ENCODE data around the gene SKIC8. TPM values are rescaled to one million over a fixed set of nuclear protein-coding genes. Genes with fewer than 3 reads are reported as not detected.
A peak's percentile ranks its signal among the peaks of the same experiment; 100 is the strongest.

The SKIC8 gene
- total and polyA plus RNA-seq, 2 donors, result 63.9 to 91.1 TPM

DNA sequence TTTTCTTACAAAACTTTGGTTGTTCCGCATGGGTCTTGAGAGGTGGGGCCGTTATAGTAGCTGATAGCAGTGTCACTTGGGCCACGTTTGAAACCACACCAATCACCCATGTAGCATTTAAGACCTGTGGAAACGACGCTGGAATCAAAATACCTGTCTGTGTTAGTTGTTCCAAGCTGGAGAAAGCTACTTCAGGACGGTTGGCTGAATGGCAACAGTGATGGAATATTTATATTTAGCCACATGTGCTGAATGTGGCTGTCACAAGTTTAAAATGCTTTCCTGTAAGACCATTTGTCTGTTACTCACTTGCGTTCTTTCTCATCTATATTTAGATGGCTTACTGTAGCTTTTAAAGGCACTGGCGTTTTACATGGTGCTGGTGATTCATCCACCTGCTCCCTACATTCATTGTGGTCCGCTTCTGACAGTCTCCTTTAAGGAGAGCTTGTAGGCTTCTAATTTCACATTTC is 33.6 kb downstream of the SKIC8 start:
- WGBS, result 88% methylated on average over 9 of the region's 9 CpGs

GRCh38 chr15:78265137-78265460 is 34.3 kb downstream of the SKIC8 start:
- Histone ChIP-seq H3K27me3 (ENCODE audit: control insufficient read depth in 2 of 2, insufficient read depth in 1 of 2, low read length in 1 of 2) (peaks cover 0 to 5% of the 10 kb centered on the region in 2 donors), H3K4me3 (ENCODE audit: low read length in 2 of 2) (peak overlapping the region; percentile 69 to 72), H3K4me1 (ENCODE audit: control insufficient read depth in 2 of 2, insufficient read depth in 2 of 2, low read length in 2 of 2) (peaks cover 8 to 15% of the 10 kb centered on the region in 2 donors), H3K36me3 (ENCODE audit: control insufficient read depth in 2 of 2, insufficient read depth in 2 of 2, low read length in 1 of 2) (no peaks in the 10 kb centered on the region), H3K9me3 (ENCODE audit: control insufficient read depth in 2 of 2, insufficient read depth in 1 of 2, low read length in 1 of 2) (no peaks in the 10 kb centered on the region), H3K27ac (ENCODE audit: low read depth in 1 of 2, low read length in 1 of 2) (peak overlapping the region; percentile 9 to 68)
- WGBS, result 66% methylated on average over 12 of the region's 12 CpGs
- peak in 1 of 9 donors; percentile 22 for DNase-seq (ENCODE audit: low read depth in 6 of 9, low spot score in 9 of 9)

More for the DNA sequence above, 33.6 kb downstream of the SKIC8 start:
- Histone ChIP-seq H3K36me3 (ENCODE audit: control insufficient read depth in 2 of 2, insufficient read depth in 2 of 2, low read length in 1 of 2) (peaks cover 0 to 2% of the 10 kb centered on the region in 2 donors), H3K9me3 (ENCODE audit: control insufficient read depth in 2 of 2, insufficient read depth in 1 of 2, low read length in 1 of 2) (no peaks in the 10 kb centered on the region), H3K4me1 (ENCODE audit: control insufficient read depth in 2 of 2, insufficient read depth in 2 of 2, low read length in 2 of 2) (peaks cover 8 to 15% of the 10 kb centered on the region in 2 donors), H3K27me3 (ENCODE audit: control insufficient read depth in 2 of 2, insufficient read depth in 1 of 2, low read length in 1 of 2) (peaks cover 0 to 5% of the 10 kb centered on the region in 2 donors), H3K27ac (ENCODE audit: low read depth in 1 of 2, low read length in 1 of 2) (no peak overlapping the region), H3K4me3 (ENCODE audit: low read length in 2 of 2) (no peak overlapping the region)
- DNase-seq (ENCODE audit: low read depth in 6 of 9, low spot score in 9 of 9), result no peak

DNA sequence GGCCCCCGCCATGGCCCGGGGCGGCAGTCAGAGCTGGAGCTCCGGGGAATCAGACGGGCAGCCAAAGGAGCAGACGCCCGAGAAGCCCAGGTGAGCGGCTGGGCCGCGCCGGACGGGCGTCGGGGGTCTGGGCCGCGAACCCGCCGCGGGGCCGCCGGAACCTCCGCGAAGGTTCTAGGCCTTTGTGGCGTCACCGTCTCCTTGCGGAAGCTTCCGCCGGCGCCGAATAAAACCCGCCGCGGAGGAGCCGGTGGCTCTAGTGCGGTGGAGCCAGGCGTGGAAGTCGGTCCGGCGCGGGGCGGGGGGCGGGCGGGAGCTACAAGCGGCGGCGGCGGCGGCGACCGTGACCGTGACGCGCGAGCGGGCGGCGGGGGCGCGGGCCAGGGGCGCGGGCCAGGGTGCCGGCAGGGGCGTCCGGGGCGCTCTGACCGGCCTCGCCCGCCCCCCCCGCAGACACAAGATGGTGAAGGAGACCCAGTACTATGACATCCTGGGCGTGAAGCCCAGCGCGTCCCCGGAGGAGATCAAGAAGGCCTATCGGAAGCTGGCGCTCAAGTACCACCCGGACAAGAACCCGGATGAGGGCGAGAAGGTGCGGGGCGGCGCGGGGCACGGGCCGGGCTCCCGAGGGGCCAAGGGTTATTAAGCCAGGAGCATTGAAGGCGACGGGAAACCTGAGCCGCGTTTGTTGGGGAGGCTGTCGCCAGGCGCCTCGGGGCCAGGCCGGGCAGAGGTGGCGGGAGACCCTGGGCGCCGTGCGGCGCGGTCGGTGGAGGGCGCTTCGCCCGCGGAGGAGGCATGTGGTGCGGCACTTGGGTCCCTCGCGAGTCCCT is 34.9 kb downstream of the SKIC8 start, which contains the start of gene DNAJA4:
TSS of gene DNAJA4 (plus strand) at position 259 of the 833 bp plus-strand sequence. CDS start at position 461, 202 bp downstream.
- Histone ChIP-seq H3K4me3 (ENCODE audit: low read length in 2 of 2) (peak within 1 kb of the TSS; percentile 69 to 72), H3K27me3 (ENCODE audit: control insufficient read depth in 2 of 2, insufficient read depth in 1 of 2, low read length in 1 of 2) (peaks cover 0 to 5% of the 10 kb centered on the region in 2 donors), H3K9me3 (ENCODE audit: control insufficient read depth in 2 of 2, insufficient read depth in 1 of 2, low read length in 1 of 2) (no peaks in the 10 kb centered on the region), H3K36me3 (ENCODE audit: control insufficient read depth in 2 of 2, insufficient read depth in 2 of 2, low read length in 1 of 2) (no peaks in the 10 kb centered on the region), H3K27ac (ENCODE audit: low read depth in 1 of 2, low read length in 1 of 2) (peak within 1 kb of the TSS; percentile 9 to 68), H3K4me1 (ENCODE audit: control insufficient read depth in 2 of 2, insufficient read depth in 2 of 2, low read length in 2 of 2) (peaks cover 8 to 15% of the 10 kb centered on the region in 2 donors)
- DNase-seq (ENCODE audit: low read depth in 6 of 9, low spot score in 9 of 9), result peak in 8 of 9 donors; percentile 16 to 77 (median 49)
- WGBS, result 8% methylated on average over 107 of the region's 107 CpGs

- 96% methylated on average over 23 of the region's 23 CpGs for WGBS
- peak overlapping the region in 1 of 2 donors; percentile 72 for H3K4me3 ChIP-seq (ENCODE audit: low read length in 2 of 2)
- H3K4me1 ChIP-seq (ENCODE audit: control insufficient read depth in 2 of 2, insufficient read depth in 2 of 2, low read length in 2 of 2), result peaks cover 8 to 15% of the 10 kb centered on the region in 2 donors
- H3K9me3 ChIP-seq (ENCODE audit: control insufficient read depth in 2 of 2, insufficient read depth in 1 of 2, low read length in 1 of 2), result no peaks in the 10 kb centered on the region
- H3K27ac ChIP-seq (ENCODE audit: low read depth in 1 of 2, low read length in 1 of 2), result peak overlapping the region in 1 of 2 donors; percentile 68
- H3K27me3 ChIP-seq (ENCODE audit: control insufficient read depth in 2 of 2, insufficient read depth in 1 of 2, low read length in 1 of 2), result peaks cover 0 to 5% of the 10 kb centered on the region in 2 donors
- no peaks in the 10 kb centered on the region for H3K36me3 ChIP-seq (ENCODE audit: control insufficient read depth in 2 of 2, insufficient read depth in 2 of 2, low read length in 1 of 2)
- DNase-seq (ENCODE audit: low read depth in 6 of 9, low spot score in 9 of 9), result no peak
Measured at GRCh38 chr15:78263907-78264303, 35.5 kb downstream of the SKIC8 start.

DNA sequence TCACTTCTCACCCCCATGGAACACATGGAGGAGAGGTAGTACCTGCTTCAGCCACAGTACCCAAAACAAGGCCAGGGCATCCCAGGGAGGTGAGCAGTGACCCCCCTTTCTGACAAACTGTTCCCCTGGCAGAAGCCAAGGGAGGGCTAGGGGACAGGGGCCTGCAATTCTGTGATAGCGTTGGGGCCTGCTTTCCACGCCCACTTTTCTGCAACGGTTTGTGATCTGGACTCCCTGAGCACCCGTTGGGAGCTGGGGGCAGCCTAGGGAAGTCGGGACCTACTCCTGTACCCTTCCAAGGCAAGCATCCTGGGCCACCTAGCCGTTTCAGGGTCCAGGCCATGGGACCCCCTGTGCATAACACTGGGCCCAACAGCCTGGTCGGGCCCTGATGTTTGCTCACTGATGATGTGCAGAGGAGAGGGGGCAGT is 36.0 kb downstream of the SKIC8 start:
- Histone ChIP-seq H3K27me3 (ENCODE audit: control insufficient read depth in 2 of 2, insufficient read depth in 1 of 2, low read length in 1 of 2) (peaks cover 0 to 5% of the 10 kb centered on the region in 2 donors), H3K27ac (ENCODE audit: low read depth in 1 of 2, low read length in 1 of 2) (no peak overlapping the region), H3K4me3 (ENCODE audit: low read length in 2 of 2) (no peak overlapping the region), H3K9me3 (ENCODE audit: control insufficient read depth in 2 of 2, insufficient read depth in 1 of 2, low read length in 1 of 2) (no peaks in the 10 kb centered on the region), H3K36me3 (ENCODE audit: control insufficient read depth in 2 of 2, insufficient read depth in 2 of 2, low read length in 1 of 2) (no peaks in the 10 kb centered on the region), H3K4me1 (ENCODE audit: control insufficient read depth in 2 of 2, insufficient read depth in 2 of 2, low read length in 2 of 2) (peaks cover 8 to 15% of the 10 kb centered on the region in 2 donors)
- WGBS, result 98% methylated on average over 7 of the region's 7 CpGs
- DNase-seq (ENCODE audit: low read depth in 6 of 9, low spot score in 9 of 9), result no peak

DNA sequence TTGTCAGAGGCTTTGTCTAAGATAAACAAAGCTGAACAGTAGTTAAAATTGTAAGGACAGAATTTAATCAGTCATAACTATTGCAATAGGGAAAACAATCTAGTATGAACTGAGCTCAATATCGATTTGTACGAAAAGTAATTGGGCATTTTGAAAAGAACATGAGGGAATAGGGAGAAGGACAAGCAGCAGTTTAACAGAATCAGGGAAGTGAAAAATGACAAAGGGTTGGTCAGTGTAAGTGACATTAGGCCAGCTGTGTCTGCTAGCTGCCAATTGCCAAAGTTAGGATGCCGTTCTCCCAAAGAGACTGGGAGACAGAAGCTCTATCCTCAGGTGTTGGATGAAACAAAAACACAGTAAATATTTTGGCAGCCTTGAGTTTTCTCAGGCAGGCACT is 38.3 kb downstream of the SKIC8 start:
- Histone ChIP-seq H3K27ac (ENCODE audit: low read depth in 1 of 2, low read length in 1 of 2) (no peak overlapping the region), H3K36me3 (ENCODE audit: control insufficient read depth in 2 of 2, insufficient read depth in 2 of 2, low read length in 1 of 2) (no peaks in the 10 kb centered on the region), H3K27me3 (ENCODE audit: control insufficient read depth in 2 of 2, insufficient read depth in 1 of 2, low read length in 1 of 2) (peaks cover 0 to 5% of the 10 kb centered on the region in 2 donors), H3K9me3 (ENCODE audit: control insufficient read depth in 2 of 2, insufficient read depth in 1 of 2, low read length in 1 of 2) (no peaks in the 10 kb centered on the region), H3K4me3 (ENCODE audit: low read length in 2 of 2) (no peak overlapping the region), H3K4me1 (ENCODE audit: control insufficient read depth in 2 of 2, insufficient read depth in 2 of 2, low read length in 2 of 2) (peaks cover 8 to 15% of the 10 kb centered on the region in 2 donors)
- DNase-seq (ENCODE audit: low read depth in 6 of 9, low spot score in 9 of 9), result no peak
- WGBS, result 96% methylated on average over 3 of the region's 3 CpGs

DNA sequence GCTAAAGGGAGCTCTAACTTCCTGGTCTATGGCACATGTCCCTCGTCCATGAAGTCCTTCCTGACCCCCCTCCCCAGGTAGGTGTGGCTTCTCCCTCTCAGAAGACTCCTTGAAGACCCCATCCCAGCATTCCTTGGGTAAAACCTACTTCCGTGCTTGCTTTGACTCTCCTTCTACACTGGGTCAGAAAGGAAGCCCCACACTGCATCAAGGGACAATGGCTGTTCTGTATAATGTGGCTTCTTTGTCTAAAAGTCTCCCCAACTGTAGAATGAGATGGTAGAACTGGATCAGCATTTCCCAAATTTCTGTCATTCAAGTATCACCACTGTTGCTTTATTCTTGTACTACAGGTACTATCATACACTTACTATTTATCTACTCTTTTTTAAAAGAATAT is 38.9 kb downstream of the SKIC8 start:
- H3K4me1 ChIP-seq (ENCODE audit: control insufficient read depth in 2 of 2, insufficient read depth in 2 of 2, low read length in 2 of 2), result peaks cover 5 to 9% of the 10 kb centered on the region in 2 donors
- no peaks in the 10 kb centered on the region for H3K9me3 ChIP-seq (ENCODE audit: control insufficient read depth in 2 of 2, insufficient read depth in 1 of 2, low read length in 1 of 2)
- H3K27ac ChIP-seq (ENCODE audit: low read depth in 1 of 2, low read length in 1 of 2), result no peak overlapping the region
- H3K27me3 ChIP-seq (ENCODE audit: control insufficient read depth in 2 of 2, insufficient read depth in 1 of 2, low read length in 1 of 2), result peaks cover 0 to 5% of the 10 kb centered on the region in 2 donors
- H3K36me3 ChIP-seq (ENCODE audit: control insufficient read depth in 2 of 2, insufficient read depth in 2 of 2, low read length in 1 of 2), result no peaks in the 10 kb centered on the region
- 88% methylated on average over 2 of the region's 2 CpGs for WGBS
- H3K4me3 ChIP-seq (ENCODE audit: low read length in 2 of 2), result no peak overlapping the region
- DNase-seq (ENCODE audit: low read depth in 6 of 9, low spot score in 9 of 9), result no peak

- Histone ChIP-seq H3K36me3 (ENCODE audit: control insufficient read depth in 2 of 2, insufficient read depth in 2 of 2, low read length in 1 of 2) (no peaks in the 10 kb centered on the region), H3K4me1 (ENCODE audit: control insufficient read depth in 2 of 2, insufficient read depth in 2 of 2, low read length in 2 of 2) (peaks cover 0 to 4% of the 10 kb centered on the region in 2 donors), H3K27ac (ENCODE audit: low read depth in 1 of 2, low read length in 1 of 2) (no peak overlapping the region), H3K4me3 (ENCODE audit: low read length in 2 of 2) (no peak overlapping the region), H3K27me3 (ENCODE audit: control insufficient read depth in 2 of 2, insufficient read depth in 1 of 2, low read length in 1 of 2) (no peaks in the 10 kb centered on the region), H3K9me3 (ENCODE audit: control insufficient read depth in 2 of 2, insufficient read depth in 1 of 2, low read length in 1 of 2) (no peaks in the 10 kb centered on the region)
- no peak for DNase-seq (ENCODE audit: low read depth in 6 of 9, low spot score in 9 of 9)
- whole genome bisulfite sequencing, result 98% methylated on average over 3 of the region's 3 CpGs
Measured at GRCh38 chr15:78259232-78259631, 40.2 kb downstream of the SKIC8 start.

DNA sequence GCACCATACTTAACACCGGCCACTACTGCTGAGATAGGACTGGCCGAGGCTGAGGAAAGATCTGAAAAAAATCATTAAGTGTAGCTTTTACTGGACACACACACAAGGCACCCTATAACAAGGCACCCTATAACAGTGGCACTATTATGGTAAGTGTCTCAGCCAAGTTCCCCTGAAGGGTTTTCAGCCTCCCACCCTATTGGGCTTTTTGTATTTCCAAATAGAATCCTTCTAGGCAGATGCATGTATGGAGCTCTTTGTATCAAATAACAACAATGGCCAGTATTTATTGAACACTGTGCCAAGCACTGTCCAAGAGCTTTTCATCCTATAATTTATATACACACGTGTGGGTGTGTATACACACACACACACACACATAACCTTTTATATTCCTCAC is 41.7 kb downstream of the SKIC8 start:
- 98% methylated on average over 3 of the region's 3 CpGs for WGBS
- no peaks in the 10 kb centered on the region for H3K36me3 ChIP-seq (ENCODE audit: control insufficient read depth in 2 of 2, insufficient read depth in 2 of 2, low read length in 1 of 2)

More for the DNA sequence above, 41.7 kb downstream of the SKIC8 start:
- Histone ChIP-seq H3K4me3 (ENCODE audit: low read length in 2 of 2) (no peak overlapping the region), H3K27ac (ENCODE audit: low read depth in 1 of 2, low read length in 1 of 2) (no peak overlapping the region), H3K4me1 (ENCODE audit: control insufficient read depth in 2 of 2, insufficient read depth in 2 of 2, low read length in 2 of 2) (no peaks in the 10 kb centered on the region), H3K27me3 (ENCODE audit: control insufficient read depth in 2 of 2, insufficient read depth in 1 of 2, low read length in 1 of 2) (no peaks in the 10 kb centered on the region), H3K9me3 (ENCODE audit: control insufficient read depth in 2 of 2, insufficient read depth in 1 of 2, low read length in 1 of 2) (no peaks in the 10 kb centered on the region)
- no peak for DNase-seq (ENCODE audit: low read depth in 6 of 9, low spot score in 9 of 9)

Data from thymus (tissue), 11 donors.